C4-2B (cell line): ENCODE results near the gene CXCL14.

Experiments used
- H3K27ac ChIP-seq: fragments of 450-650 bp; 2 replicates; pipeline ENCODE4 v1.5.1; 2017
- ZFX ChIP-seq: fragments of 450-650 bp; IDR thresholded peaks from 2 replicates; pipeline ENCODE4 v1.6.1; 2017
- TF ChIP-seq, protein P1 (sequence below): fragments of 450-650 bp; conservative IDR thresholded peaks from 2 replicates; pipeline ENCODE4 v1.5.1; 2017; ENCODE audit warnings: mild to moderate bottlenecking

The CXCL14 gene

DNA sequence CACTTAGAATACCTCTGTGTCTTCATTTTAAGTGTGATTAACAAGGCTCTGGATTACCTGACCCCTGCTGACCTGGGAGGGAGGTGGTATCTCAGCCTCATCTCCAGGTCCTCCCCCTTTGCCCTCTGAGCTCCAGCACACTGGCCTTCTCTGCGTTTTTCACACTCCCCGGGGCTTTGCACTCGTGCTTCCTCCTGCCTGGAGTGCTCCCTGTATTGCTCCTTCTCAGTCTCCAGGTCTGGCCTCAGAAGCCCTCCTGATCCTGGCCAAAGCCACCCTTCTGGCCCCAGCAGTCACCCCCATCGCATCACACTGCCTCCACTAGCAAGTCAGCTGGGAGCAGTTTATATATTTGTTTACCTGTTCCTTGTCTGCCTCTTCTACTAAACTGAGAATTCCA is 29.4 kb downstream of the CXCL14 start:
- no peak for TF ChIP-seq ZFX
- TF ChIP-seq, protein P1, sequence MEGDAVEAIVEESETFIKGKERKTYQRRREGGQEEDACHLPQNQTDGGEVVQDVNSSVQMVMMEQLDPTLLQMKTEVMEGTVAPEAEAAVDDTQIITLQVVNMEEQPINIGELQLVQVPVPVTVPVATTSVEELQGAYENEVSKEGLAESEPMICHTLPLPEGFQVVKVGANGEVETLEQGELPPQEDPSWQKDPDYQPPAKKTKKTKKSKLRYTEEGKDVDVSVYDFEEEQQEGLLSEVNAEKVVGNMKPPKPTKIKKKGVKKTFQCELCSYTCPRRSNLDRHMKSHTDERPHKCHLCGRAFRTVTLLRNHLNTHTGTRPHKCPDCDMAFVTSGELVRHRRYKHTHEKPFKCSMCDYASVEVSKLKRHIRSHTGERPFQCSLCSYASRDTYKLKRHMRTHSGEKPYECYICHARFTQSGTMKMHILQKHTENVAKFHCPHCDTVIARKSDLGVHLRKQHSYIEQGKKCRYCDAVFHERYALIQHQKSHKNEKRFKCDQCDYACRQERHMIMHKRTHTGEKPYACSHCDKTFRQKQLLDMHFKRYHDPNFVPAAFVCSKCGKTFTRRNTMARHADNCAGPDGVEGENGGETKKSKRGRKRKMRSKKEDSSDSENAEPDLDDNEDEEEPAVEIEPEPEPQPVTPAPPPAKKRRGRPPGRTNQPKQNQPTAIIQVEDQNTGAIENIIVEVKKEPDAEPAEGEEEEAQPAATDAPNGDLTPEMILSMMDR: no peak
- no peak overlapping the region; the same call in 1 of the 2 replicates for H3K27ac ChIP-seq

DNA sequence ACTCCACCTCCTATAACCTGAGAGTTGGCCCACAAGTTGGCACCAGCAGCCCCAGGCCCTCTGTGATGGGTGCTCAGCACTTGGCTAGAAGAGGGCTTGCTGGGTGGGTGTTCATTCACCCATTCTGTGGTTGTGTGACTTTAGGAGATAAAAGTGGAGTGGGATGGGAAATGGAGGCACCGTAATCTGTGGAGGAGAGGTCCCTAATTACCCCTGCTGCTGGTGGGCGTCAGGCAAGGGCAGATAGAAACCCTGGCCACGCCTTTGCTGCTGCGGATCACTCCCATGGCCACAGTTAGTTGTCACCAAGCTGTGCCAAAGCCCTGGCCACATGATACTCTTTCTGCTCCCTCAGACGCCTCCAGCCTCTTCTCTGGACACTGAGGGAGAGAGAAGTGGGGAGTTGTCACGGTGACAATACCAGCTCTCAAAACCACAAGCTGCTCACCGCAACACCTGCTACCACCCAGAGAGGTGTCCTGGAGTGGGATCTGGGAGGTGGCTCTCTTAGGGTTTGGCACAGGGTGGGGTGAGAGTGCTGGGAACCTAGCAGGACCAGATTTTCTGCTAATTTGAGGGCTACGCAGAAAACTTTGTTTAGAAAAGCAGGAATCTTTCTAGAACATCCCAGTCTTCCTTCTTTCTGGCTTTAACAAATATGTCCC is 31.1 kb downstream of the CXCL14 start:
- H3K27ac ChIP-seq: no peak overlapping the region
- TF ChIP-seq ZFX: no peak
- TF ChIP-seq, protein P1: no peak

DNA sequence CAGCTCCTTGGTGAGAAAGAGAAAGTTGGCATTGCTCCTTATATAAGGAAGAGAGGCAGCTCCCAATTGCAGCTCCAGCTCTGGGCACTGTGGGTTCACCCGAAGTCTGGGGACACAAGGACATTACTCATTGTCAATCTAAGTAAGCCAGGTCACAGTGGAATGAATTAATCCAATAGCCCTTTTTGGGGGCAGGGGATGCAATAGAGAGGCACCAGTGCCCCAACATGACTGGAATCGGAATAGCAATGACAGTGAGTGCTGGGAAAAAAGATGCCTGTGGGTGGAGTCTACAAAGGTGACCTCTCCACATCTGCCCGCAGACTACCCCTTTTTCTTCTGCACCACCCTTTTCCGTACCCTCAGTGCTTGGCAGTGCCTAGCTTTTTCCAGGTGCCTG is 31.9 kb downstream of the CXCL14 start:
- H3K27ac ChIP-seq: no peak overlapping the region
- TF ChIP-seq, protein P1: no peak
- no peak for TF ChIP-seq ZFX

DNA sequence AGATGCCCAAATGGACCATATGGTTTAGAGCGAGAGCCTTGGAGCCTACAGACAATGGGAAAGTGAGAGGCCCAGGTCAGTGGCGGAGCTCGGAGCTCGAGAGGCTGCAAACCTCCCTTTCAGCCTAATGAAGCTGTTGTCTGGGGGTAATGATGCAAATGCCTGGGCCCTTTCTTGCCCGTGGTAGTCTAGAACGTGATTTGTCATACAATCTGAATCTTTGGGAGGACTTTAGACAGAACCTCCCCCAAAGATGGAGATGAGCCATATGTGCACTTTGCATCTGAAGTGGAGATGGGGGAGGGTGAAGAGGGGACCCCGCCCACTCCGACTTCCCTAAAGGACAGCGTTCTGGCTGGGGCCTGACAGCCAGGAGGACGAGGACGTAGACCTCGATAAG is 32.7 kb downstream of the CXCL14 start:
- no peak overlapping the region for H3K27ac ChIP-seq
- TF ChIP-seq, protein P1: no peak
- TF ChIP-seq ZFX: no peak

DNA sequence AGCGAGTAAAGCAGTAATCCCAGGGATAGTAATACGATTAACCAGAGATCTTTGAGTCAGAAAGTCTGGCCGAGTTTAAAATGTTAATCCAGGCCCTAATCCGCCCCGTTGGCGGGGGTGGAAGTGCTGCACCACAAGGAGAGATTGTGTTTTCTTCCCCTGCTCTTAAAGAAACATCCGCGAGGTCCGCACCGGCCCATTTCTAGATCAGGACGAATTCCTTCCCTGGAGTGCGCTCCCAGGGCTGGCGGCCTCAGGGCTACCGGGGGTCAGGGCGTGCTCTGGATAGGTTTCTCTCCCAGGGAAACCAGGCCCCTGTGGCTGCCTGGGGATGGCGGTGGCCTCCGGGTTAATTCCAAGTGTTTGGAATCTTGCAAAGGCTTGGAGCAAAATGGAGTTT is 33.7 kb downstream of the CXCL14 start:
- H3K27ac ChIP-seq: no peak overlapping the region
- no peak for TF ChIP-seq ZFX
- TF ChIP-seq, protein P1: no peak

DNA sequence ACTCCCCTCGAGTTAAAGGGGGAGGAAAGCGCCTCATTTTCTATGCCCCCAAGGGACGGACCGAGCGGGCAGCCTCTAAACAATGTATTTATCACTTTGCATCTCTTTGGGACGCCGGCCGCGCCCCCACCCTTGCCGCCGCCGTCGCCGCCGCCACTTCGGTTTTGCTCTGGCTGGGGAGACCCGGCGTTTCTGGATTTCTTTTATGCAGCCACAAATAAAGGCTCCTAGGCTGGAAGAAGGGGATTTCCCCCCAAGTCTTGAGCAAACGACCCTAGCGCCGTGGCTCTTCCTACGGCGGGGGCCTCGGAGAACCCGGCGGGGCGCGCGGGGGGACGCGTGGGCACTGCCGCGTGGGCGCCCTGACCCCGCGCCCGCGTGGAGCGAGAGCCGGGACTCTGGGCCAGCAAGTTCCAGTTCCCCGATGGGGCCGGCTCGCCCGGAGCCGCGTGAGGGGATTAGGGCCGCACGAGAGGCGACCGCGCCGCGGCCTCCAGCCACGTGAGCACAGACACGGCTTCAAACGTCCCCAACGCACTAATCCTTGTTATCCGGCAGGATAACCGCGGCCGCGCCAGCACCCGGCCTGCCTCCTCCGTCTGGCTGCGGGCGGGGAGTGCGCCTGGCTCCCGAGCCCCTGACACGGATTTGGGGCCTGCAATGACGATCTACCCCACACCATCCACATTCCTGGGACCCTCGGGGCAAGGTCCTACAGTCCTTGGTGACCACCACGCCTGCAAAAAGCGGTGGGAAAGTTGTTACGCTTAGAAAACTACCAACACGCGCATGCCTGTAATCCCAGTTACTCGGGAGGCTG is 35.1 kb downstream of the CXCL14 start:
- TF ChIP-seq, protein P1: no peak
- TF ChIP-seq ZFX: no peak
- H3K27ac ChIP-seq: no peak overlapping the region

DNA sequence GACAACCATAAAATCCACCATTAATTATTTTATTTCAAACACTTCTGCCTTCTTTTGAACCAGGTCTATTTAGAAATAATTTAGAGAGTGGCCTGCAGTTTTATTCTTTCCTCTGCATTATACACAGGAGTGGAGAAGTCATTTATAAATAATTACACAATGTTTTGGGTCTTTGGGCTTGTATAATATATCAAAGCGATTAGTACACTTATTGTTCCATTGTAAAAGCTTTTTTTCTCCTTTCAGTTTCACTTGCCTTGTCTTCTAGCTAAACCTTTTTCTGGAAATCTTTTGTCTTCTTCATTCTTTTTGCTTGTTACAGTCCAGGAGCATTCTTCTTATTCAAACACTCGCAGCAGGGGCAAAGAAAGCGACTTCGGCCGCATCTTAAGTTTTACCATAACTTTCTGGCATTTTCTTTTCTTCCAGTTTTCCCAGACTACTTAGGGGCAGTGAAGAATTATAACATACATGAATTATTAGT is 35.7 kb downstream of the CXCL14 start:
- no peak for TF ChIP-seq ZFX
- TF ChIP-seq, protein P1: no peak
- no peak overlapping the region for H3K27ac ChIP-seq
